Measurements from ENCODE around the gene CCDC24.

The CCDC24 gene

GRCh38 chr1:43962324-43962723 is 29.1 kb upstream of the CCDC24 start:
- Histone ChIP-seq H3K36me3 (ENCODE audit: control insufficient read depth in 2 of 2, insufficient read depth in 2 of 2, low read length in 2 of 2) (peaks cover 30 to 43% of the 10 kb centered on the region in 2 donors), H3K4me3 (ENCODE audit: low read length in 2 of 2) (no peak overlapping the region), H3K27me3 (ENCODE audit: control insufficient read depth in 2 of 2, insufficient read depth in 2 of 2, low read length in 2 of 2) (no peaks in the 10 kb centered on the region), H3K9ac (ENCODE audit: low read depth in 1 of 2, low read length in 2 of 2) (no peak overlapping the region), H3K9me3 (ENCODE audit: control insufficient read depth in 2 of 2, low read length in 2 of 2) (no peaks in the 10 kb centered on the region), H3K27ac (ENCODE audit: low read depth in 2 of 2, low read length in 2 of 2) (no peak overlapping the region), H3K4me1 (ENCODE audit: control insufficient read depth in 2 of 2, insufficient read depth in 2 of 2, low read length in 2 of 2) (no peaks in the 10 kb centered on the region)

DNA sequence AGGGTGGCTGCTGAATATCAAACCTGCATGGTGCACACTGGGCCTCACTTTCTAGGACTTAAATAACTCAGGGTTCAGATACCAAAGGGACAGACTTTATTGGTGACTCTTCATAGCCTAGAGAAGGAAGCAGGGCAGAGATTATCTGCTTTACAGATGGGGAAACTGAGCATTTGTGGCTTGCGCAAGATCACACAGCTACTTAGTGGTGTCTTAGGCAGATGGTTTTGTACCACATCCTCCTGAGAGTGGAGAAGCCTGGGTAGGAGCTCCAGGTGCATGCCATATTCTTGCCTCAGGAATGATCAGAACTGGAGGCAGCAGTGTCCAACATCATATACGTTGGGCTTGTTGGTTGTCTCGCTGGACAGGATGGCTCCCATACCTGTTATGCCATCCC is 28.4 kb upstream of the CCDC24 start:
- Histone ChIP-seq H3K27ac (ENCODE audit: low read depth in 2 of 2, low read length in 2 of 2) (no peak overlapping the region), H3K27me3 (ENCODE audit: control insufficient read depth in 2 of 2, insufficient read depth in 2 of 2, low read length in 2 of 2) (no peaks in the 10 kb centered on the region), H3K4me3 (ENCODE audit: low read length in 2 of 2) (no peak overlapping the region), H3K9ac (ENCODE audit: low read depth in 1 of 2, low read length in 2 of 2) (no peak overlapping the region), H3K4me1 (ENCODE audit: control insufficient read depth in 2 of 2, insufficient read depth in 2 of 2, low read length in 2 of 2) (no peaks in the 10 kb centered on the region), H3K36me3 (ENCODE audit: control insufficient read depth in 2 of 2, insufficient read depth in 2 of 2, low read length in 2 of 2) (peaks cover 23 to 36% of the 10 kb centered on the region in 2 donors), H3K9me3 (ENCODE audit: control insufficient read depth in 2 of 2, low read length in 2 of 2) (no peaks in the 10 kb centered on the region)

GRCh38 chr1:43963890-43964289 is 27.5 kb upstream of the CCDC24 start:
- no peak overlapping the region for H3K27ac ChIP-seq (ENCODE audit: low read depth in 2 of 2, low read length in 2 of 2)
- no peak overlapping the region for H3K4me3 ChIP-seq (ENCODE audit: low read length in 2 of 2)
- H3K36me3 ChIP-seq (ENCODE audit: control insufficient read depth in 2 of 2, insufficient read depth in 2 of 2, low read length in 2 of 2): peaks cover 16 to 27% of the 10 kb centered on the region in 2 donors
- no peaks in the 10 kb centered on the region for H3K27me3 ChIP-seq (ENCODE audit: control insufficient read depth in 2 of 2, insufficient read depth in 2 of 2, low read length in 2 of 2)
- H3K9ac ChIP-seq (ENCODE audit: low read depth in 1 of 2, low read length in 2 of 2): no peak overlapping the region
- no peaks in the 10 kb centered on the region for H3K9me3 ChIP-seq (ENCODE audit: control insufficient read depth in 2 of 2, low read length in 2 of 2)
- H3K4me1 ChIP-seq (ENCODE audit: control insufficient read depth in 2 of 2, insufficient read depth in 2 of 2, low read length in 2 of 2): no peaks in the 10 kb centered on the region

DNA sequence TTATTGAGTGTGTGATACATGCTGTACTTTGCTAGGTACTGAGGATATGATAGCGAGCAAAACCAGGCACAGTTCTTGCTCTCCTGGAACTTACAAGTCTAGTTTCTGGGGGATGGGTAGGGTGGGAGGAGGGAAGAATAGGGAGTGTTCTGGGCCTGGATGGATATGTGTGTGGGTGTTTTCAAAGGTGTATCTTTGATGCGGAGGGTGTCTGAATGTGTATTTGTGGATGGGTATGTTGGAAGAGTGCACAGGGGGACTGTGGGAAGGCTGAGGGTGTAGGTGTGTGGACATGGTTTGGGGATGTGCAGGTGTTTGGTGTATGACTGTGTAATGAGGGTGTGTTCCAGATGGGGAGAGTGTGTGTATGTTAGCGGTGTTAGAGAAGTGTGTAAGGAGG is 26.1 kb upstream of the CCDC24 start:
- H3K9ac ChIP-seq (ENCODE audit: low read depth in 1 of 2, low read length in 2 of 2): no peak overlapping the region
- H3K4me1 ChIP-seq (ENCODE audit: control insufficient read depth in 2 of 2, insufficient read depth in 2 of 2, low read length in 2 of 2): peaks cover 1 to 4% of the 10 kb centered on the region in 2 donors
- no peak overlapping the region for H3K4me3 ChIP-seq (ENCODE audit: low read length in 2 of 2)
- no peaks in the 10 kb centered on the region for H3K9me3 ChIP-seq (ENCODE audit: control insufficient read depth in 2 of 2, low read length in 2 of 2)
- H3K27me3 ChIP-seq (ENCODE audit: control insufficient read depth in 2 of 2, insufficient read depth in 2 of 2, low read length in 2 of 2): no peaks in the 10 kb centered on the region
- H3K36me3 ChIP-seq (ENCODE audit: control insufficient read depth in 2 of 2, insufficient read depth in 2 of 2, low read length in 2 of 2): peaks cover 9 to 22% of the 10 kb centered on the region in 2 donors
- H3K27ac ChIP-seq (ENCODE audit: low read depth in 2 of 2, low read length in 2 of 2): no peak overlapping the region

GRCh38 chr1:43968348-43968948 is 23.0 kb upstream of the CCDC24 start:
- no peak overlapping the region for H3K9ac ChIP-seq (ENCODE audit: low read depth in 1 of 2, low read length in 2 of 2)
- no peaks in the 10 kb centered on the region for H3K9me3 ChIP-seq (ENCODE audit: control insufficient read depth in 2 of 2, low read length in 2 of 2)
- peaks cover 7 to 14% of the 10 kb centered on the region in 2 donors for H3K4me1 ChIP-seq (ENCODE audit: control insufficient read depth in 2 of 2, insufficient read depth in 2 of 2, low read length in 2 of 2)
- no peaks in the 10 kb centered on the region for H3K27me3 ChIP-seq (ENCODE audit: control insufficient read depth in 2 of 2, insufficient read depth in 2 of 2, low read length in 2 of 2)
- peaks cover 11 to 20% of the 10 kb centered on the region in 2 donors for H3K36me3 ChIP-seq (ENCODE audit: control insufficient read depth in 2 of 2, insufficient read depth in 2 of 2, low read length in 2 of 2)
- no peak overlapping the region for H3K4me3 ChIP-seq (ENCODE audit: low read length in 2 of 2)
- no peak overlapping the region for H3K27ac ChIP-seq (ENCODE audit: low read depth in 2 of 2, low read length in 2 of 2)

GRCh38 chr1:43969416-43969745 is 22.0 kb upstream of the CCDC24 start:
- H3K27me3 ChIP-seq (ENCODE audit: control insufficient read depth in 2 of 2, insufficient read depth in 2 of 2, low read length in 2 of 2): no peaks in the 10 kb centered on the region
- peaks cover 13 to 22% of the 10 kb centered on the region in 2 donors for H3K4me1 ChIP-seq (ENCODE audit: control insufficient read depth in 2 of 2, insufficient read depth in 2 of 2, low read length in 2 of 2)
- H3K9me3 ChIP-seq (ENCODE audit: control insufficient read depth in 2 of 2, low read length in 2 of 2): no peaks in the 10 kb centered on the region
- H3K4me3 ChIP-seq (ENCODE audit: low read length in 2 of 2): peak overlapping the region in 1 of 2 donors; percentile 65
- H3K27ac ChIP-seq (ENCODE audit: low read depth in 2 of 2, low read length in 2 of 2): no peak overlapping the region
- no peak overlapping the region for H3K9ac ChIP-seq (ENCODE audit: low read depth in 1 of 2, low read length in 2 of 2)
- peaks cover 11 to 16% of the 10 kb centered on the region in 2 donors for H3K36me3 ChIP-seq (ENCODE audit: control insufficient read depth in 2 of 2, insufficient read depth in 2 of 2, low read length in 2 of 2)

DNA sequence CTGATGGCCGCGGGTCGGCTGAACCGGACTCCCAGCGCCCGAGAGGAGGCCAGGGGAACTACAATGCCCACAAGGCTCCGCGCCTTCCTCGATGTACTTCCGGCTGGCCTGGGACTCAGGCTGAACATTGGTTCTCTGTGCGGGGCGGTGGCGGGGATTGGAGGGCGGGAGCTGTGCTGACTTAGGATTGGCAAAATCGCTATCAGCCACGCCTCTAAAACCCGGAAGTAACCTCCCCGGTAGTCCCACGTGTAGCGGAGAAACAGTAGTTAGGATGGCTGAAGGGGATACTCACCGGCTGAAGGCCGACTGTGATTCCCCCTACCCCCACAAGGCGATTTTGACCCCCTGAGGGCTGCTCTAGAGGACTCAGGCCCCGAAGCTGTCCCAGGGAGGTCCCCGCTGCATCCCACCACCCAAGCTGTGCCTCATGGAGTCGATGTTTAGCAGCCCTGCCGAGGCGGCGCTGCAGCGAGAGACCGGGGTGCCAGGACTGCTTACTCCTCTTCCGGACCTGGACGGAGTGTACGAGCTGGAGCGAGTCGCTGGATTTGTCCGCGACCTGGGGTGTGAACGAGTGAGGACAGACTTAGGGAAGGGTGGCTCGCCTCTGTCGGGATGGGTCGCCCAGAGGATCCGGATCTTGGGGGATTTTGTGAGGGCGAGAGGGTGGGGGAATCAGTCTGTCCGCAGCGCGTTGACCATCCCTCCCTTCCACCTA is 21.5 kb upstream of the CCDC24 start, which contains the start of gene DPH2:
TSS of gene DPH2 (plus strand) at position 265 of the 721 bp plus-strand sequence. CDS start at position 431, 166 bp downstream.
- Histone ChIP-seq H3K4me3 (ENCODE audit: low read length in 2 of 2) (peak within 1 kb of the TSS; percentile 91 to 97), H3K27me3 (ENCODE audit: control insufficient read depth in 2 of 2, insufficient read depth in 2 of 2, low read length in 2 of 2) (no peaks in the 10 kb centered on the region), H3K4me1 (ENCODE audit: control insufficient read depth in 2 of 2, insufficient read depth in 2 of 2, low read length in 2 of 2) (peaks cover 13 to 22% of the 10 kb centered on the region in 2 donors), H3K9me3 (ENCODE audit: control insufficient read depth in 2 of 2, low read length in 2 of 2) (no peaks in the 10 kb centered on the region), H3K27ac (ENCODE audit: low read depth in 2 of 2, low read length in 2 of 2) (peak within 1 kb of the TSS in 1 of 2 donors; percentile 38), H3K36me3 (ENCODE audit: control insufficient read depth in 2 of 2, insufficient read depth in 2 of 2, low read length in 2 of 2) (peaks cover 11 to 12% of the 10 kb centered on the region in 2 donors), H3K9ac (ENCODE audit: low read depth in 1 of 2, low read length in 2 of 2) (peak within 1 kb of the TSS; percentile 60 to 67)

GRCh38 chr1:43970502-43970901 is 20.9 kb upstream of the CCDC24 start:
- Histone ChIP-seq H3K9ac (ENCODE audit: low read depth in 1 of 2, low read length in 2 of 2) (peak overlapping the region; percentile 60 to 67), H3K4me3 (ENCODE audit: low read length in 2 of 2) (peak overlapping the region; percentile 91 to 97)

GRCh38 chr1:43970911-43971310 is 20.5 kb upstream of the CCDC24 start:
- no peak overlapping the region for H3K27ac ChIP-seq (ENCODE audit: low read depth in 2 of 2, low read length in 2 of 2)
- H3K9me3 ChIP-seq (ENCODE audit: control insufficient read depth in 2 of 2, low read length in 2 of 2): no peaks in the 10 kb centered on the region
- no peaks in the 10 kb centered on the region for H3K27me3 ChIP-seq (ENCODE audit: control insufficient read depth in 2 of 2, insufficient read depth in 2 of 2, low read length in 2 of 2)
- peaks cover 10 to 11% of the 10 kb centered on the region in 2 donors for H3K36me3 ChIP-seq (ENCODE audit: control insufficient read depth in 2 of 2, insufficient read depth in 2 of 2, low read length in 2 of 2)
- peak overlapping the region in 1 of 2 donors; percentile 97 for H3K4me3 ChIP-seq (ENCODE audit: low read length in 2 of 2)
- H3K4me1 ChIP-seq (ENCODE audit: control insufficient read depth in 2 of 2, insufficient read depth in 2 of 2, low read length in 2 of 2): peaks cover 19 to 27% of the 10 kb centered on the region in 2 donors
- no peak overlapping the region for H3K9ac ChIP-seq (ENCODE audit: low read depth in 1 of 2, low read length in 2 of 2)

More at GRCh38 chr1:43970502-43970901, 20.9 kb upstream of the CCDC24 start:
- H3K9me3 ChIP-seq (ENCODE audit: control insufficient read depth in 2 of 2, low read length in 2 of 2): no peaks in the 10 kb centered on the region
- peaks cover 10 to 11% of the 10 kb centered on the region in 2 donors for H3K36me3 ChIP-seq (ENCODE audit: control insufficient read depth in 2 of 2, insufficient read depth in 2 of 2, low read length in 2 of 2)
- peaks cover 15 to 23% of the 10 kb centered on the region in 2 donors for H3K4me1 ChIP-seq (ENCODE audit: control insufficient read depth in 2 of 2, insufficient read depth in 2 of 2, low read length in 2 of 2)
- H3K27ac ChIP-seq (ENCODE audit: low read depth in 2 of 2, low read length in 2 of 2): no peak overlapping the region
- H3K27me3 ChIP-seq (ENCODE audit: control insufficient read depth in 2 of 2, insufficient read depth in 2 of 2, low read length in 2 of 2): no peaks in the 10 kb centered on the region

GRCh38 chr1:43971336-43971980 is 19.9 kb upstream of the CCDC24 start:
- Histone ChIP-seq H3K4me1 (ENCODE audit: control insufficient read depth in 2 of 2, insufficient read depth in 2 of 2, low read length in 2 of 2) (peaks cover 24 to 33% of the 10 kb centered on the region in 2 donors), H3K9me3 (ENCODE audit: control insufficient read depth in 2 of 2, low read length in 2 of 2) (no peaks in the 10 kb centered on the region), H3K27ac (ENCODE audit: low read depth in 2 of 2, low read length in 2 of 2) (no peak overlapping the region), H3K4me3 (ENCODE audit: low read length in 2 of 2) (no peak overlapping the region), H3K36me3 (ENCODE audit: control insufficient read depth in 2 of 2, insufficient read depth in 2 of 2, low read length in 2 of 2) (peaks cover 12 to 13% of the 10 kb centered on the region in 2 donors), H3K27me3 (ENCODE audit: control insufficient read depth in 2 of 2, insufficient read depth in 2 of 2, low read length in 2 of 2) (no peaks in the 10 kb centered on the region), H3K9ac (ENCODE audit: low read depth in 1 of 2, low read length in 2 of 2) (no peak overlapping the region)

Data from mucosa of rectum (tissue), 2 donors.